CD4-positive, alpha-beta memory T cell (primary cell): Measurements from ENCODE around the gene DNMT3A. TPM values are rescaled to one million over a fixed set of nuclear protein-coding genes. Genes with fewer than 3 reads are reported as not detected.

Experiments used
- CTCF ChIA-PET: fragments of 350-600 bp; sonication (Branson Sonifier 250); formaldehyde crosslinking; loops from one replicate; lab custom pipeline; 2021; ENCODE audit warnings: inconsistent platforms; ENCODE audit not compliant: partially characterized antibody; lab: Charles Lee
- POLR2A ChIA-PET: fragments of 350-600 bp; sonication (Branson Sonifier 250); formaldehyde crosslinking; loops from one replicate; lab custom pipeline; 2021; ENCODE audit not compliant: partially characterized antibody; lab: Charles Lee
- DNase-seq, 5 donors: peaks; one replicate each; pipeline versions ENCODE4 v3.0.0 to v3.0.0-alpha.2; 2020 to 2022; ENCODE audit warnings: mixed read lengths in 1 of 5
- H3K27ac ChIP-seq: one replicate; pipeline ENCODE4 v1.7.0; 2013; ENCODE audit warnings: low read depth, low read length
- H3K27me3 ChIP-seq: 2 replicates; pipeline ENCODE4 v1.7.0; 2013; ENCODE audit warnings: mild to moderate bottlenecking, low read length, moderate library complexity; ENCODE audit not compliant: insufficient read depth
- H3K36me3 ChIP-seq: 2 replicates; pipeline ENCODE4 v1.7.0; 2013; ENCODE audit warnings: mild to moderate bottlenecking, low read length, moderate library complexity; ENCODE audit not compliant: insufficient read depth
- H3K4me1 ChIP-seq: 2 replicates; pipeline ENCODE4 v1.7.0; 2013; ENCODE audit warnings: mild to moderate bottlenecking, low read length, moderate library complexity; ENCODE audit not compliant: insufficient read depth
- H3K4me3 ChIP-seq, 2 donors: one replicate each; pipeline ENCODE4 v1.7.0; 2013; ENCODE audit warnings: low read length in 2 of 2, mild to moderate bottlenecking in 1 of 2
- H3K9me3 ChIP-seq, 2 donors: one replicate each; pipeline ENCODE4 v1.7.0; 2013; ENCODE audit warnings: low read length in 2 of 2, control low read depth in 1 of 2; ENCODE audit not compliant: control insufficient read depth in 1 of 2
- H3K27ac Mint-ChIP-seq, 7 donors: one replicate each; pipeline ENCODE4 v1.8.0; 2020 to 2021; ENCODE audit warnings: mixed read lengths in 7 of 7, mild to moderate bottlenecking in 6 of 7, inconsistent platforms in 3 of 7, moderate library complexity in 3 of 7
- H3K27me3 Mint-ChIP-seq, 2 donors: one replicate each; pipeline ENCODE4 v1.8.0; 2020 to 2021; ENCODE audit warnings: mixed read lengths in 2 of 2
- H3K36me3 Mint-ChIP-seq, 2 donors: one replicate each; pipeline ENCODE4 v1.8.0; 2020 to 2021; ENCODE audit warnings: mixed read lengths in 2 of 2, inconsistent platforms in 1 of 2, mild to moderate bottlenecking in 1 of 2
- H3K4me1 Mint-ChIP-seq, 4 donors: one replicate each; pipeline ENCODE4 v1.8.0; 2020 to 2021; ENCODE audit warnings: mixed read lengths in 4 of 4, mild to moderate bottlenecking in 1 of 4
- H3K4me3 Mint-ChIP-seq, 8 donors: one replicate each; pipeline ENCODE4 v1.8.0; 2020 to 2021; ENCODE audit warnings: mixed read lengths in 8 of 8, mild to moderate bottlenecking in 7 of 8, moderate library complexity in 6 of 8, inconsistent platforms in 3 of 8
- H3K9me3 Mint-ChIP-seq, 8 donors: one replicate each; pipeline ENCODE4 v1.8.0; 2020 to 2021; ENCODE audit warnings: mixed read lengths in 8 of 8, mild to moderate bottlenecking in 5 of 8, inconsistent platforms in 3 of 8, moderate library complexity in 1 of 8
- intact Hi-C: fragments of 100-400 bp; cut with micrococcal nuclease; formaldehyde crosslinking; loops from one replicate; pipeline ENCODE4 v1.15.1; 2023
- polyA plus RNA-seq, 2 donors: library from polyadenylated mRNA; unstranded; fragments of 300-500 nt; fragmentation: Illumina TruSeq; gene quantifications; one replicate each; pipeline ENCODE4 v1.2.3, GENCODE V29; 2021
- total RNA-seq, 2 experiments: library from RNA; stranded (reverse); gene quantifications; one replicate each; pipeline ENCODE4 v1.2.3, GENCODE V29; 2021

Gene DNMT3A
- total and polyA plus RNA-seq, 4 experiments from 2014 or later: 7.5 to 71.6 (median 38.4) TPM

GRCh38 chr2:25237764-25238163 lies 104.0 kb downstream of the DNMT3A start:
- Mint-ChIP-seq H3K4me3 (no peak overlapping the region), H3K9me3 (no peaks in the 10 kb centered on the region), H3K4me1 (peaks cover 0 to 4% (median 0%) of the 10 kb centered on the region in 4 donors), H3K36me3 (peaks cover 54 to 84% of the 10 kb centered on the region in 2 donors), H3K27me3 (no peaks in the 10 kb centered on the region), H3K27ac (peak overlapping the region in 1 of 7 donors; percentile 66)
- CTCF ChIA-PET: no interaction called here
- H3K4me1 ChIP-seq: no peaks in the 10 kb centered on the region
- H3K4me3 ChIP-seq: no peak overlapping the region
- no peaks in the 10 kb centered on the region for H3K27me3 ChIP-seq
- peaks cover 90% of the 10 kb centered on the region for H3K36me3 ChIP-seq
- no peak overlapping the region for H3K27ac ChIP-seq
- DNase-seq: no peak
- no peaks in the 10 kb centered on the region for H3K9me3 ChIP-seq
- intact Hi-C loops: no loop called here
- POLR2A ChIA-PET: interaction anchor here (1.0 kb wide), 1 partner anchor 29 kb away, joined by 3 read pairs; no protein-coding TSS in a partner anchor

DNA sequence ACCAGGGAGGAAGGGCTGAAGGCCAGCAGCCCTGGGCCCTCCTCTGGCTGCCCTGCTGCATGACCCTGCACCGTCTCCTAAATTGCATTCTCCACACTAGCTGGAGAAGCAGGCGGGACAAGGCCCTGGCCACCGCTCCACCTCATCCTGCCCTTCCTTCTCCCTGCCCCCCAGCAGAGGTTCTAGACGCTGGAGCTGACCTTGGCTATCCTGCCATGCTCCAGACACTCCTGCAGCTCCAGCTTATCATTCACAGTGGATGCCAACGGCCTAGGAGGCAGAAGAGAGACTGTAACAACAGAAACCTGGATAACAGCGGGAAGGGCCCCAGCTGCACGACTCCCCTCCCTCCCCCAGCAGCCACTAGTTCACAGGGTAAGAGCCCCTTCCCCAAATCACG lies 105.0 kb downstream of the DNMT3A start:
- no peak for DNase-seq
- Mint-ChIP-seq H3K4me1 (peaks cover 0 to 3% (median 0%) of the 10 kb centered on the region in 4 donors), H3K27me3 (no peaks in the 10 kb centered on the region), H3K36me3 (peaks cover 45 to 85% of the 10 kb centered on the region in 2 donors), H3K9me3 (peaks cover 0 to 1% (median 0%) of the 10 kb centered on the region in 8 donors), H3K4me3 (no peak overlapping the region), H3K27ac (no peak overlapping the region)
- Histone ChIP-seq H3K36me3 (peaks cover 80% of the 10 kb centered on the region), H3K4me1 (no peaks in the 10 kb centered on the region), H3K27ac (no peak overlapping the region), H3K27me3 (no peaks in the 10 kb centered on the region), H3K9me3 (no peaks in the 10 kb centered on the region), H3K4me3 (no peak overlapping the region)
- intact Hi-C loops: no loop called here
- ChIA-PET POLR2A (no interaction called here), CTCF (no interaction called here)

DNA sequence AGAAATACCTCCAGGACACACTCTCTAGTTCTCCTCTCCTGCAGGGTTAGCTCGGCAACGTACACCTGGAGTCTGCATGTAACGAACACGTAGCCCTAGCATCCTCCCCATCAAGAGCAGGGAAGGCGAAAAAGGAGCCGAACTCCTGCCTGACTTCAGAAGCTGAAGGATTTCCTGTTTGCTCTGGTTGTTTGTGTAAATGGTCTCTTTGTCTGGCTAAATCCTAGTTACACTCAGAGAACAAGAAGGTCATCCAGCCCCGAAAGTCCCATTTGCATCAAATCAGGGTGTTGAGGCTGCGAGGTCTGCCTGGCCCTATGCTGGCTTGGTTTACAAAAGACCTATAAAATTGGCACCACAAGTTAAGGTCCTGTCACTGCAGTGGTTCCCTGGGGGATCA lies 107.0 kb downstream of the DNMT3A start:
- POLR2A ChIA-PET: no interaction called here
- Mint-ChIP-seq H3K27me3 (no peaks in the 10 kb centered on the region), H3K9me3 (peaks cover 0 to 1% (median 0%) of the 10 kb centered on the region in 8 donors), H3K27ac (no peak overlapping the region), H3K4me1 (peaks cover 0 to 3% (median 0%) of the 10 kb centered on the region in 4 donors), H3K4me3 (no peak overlapping the region), H3K36me3 (peaks cover 34 to 69% of the 10 kb centered on the region in 2 donors)
- H3K4me3 ChIP-seq: no peak overlapping the region
- intact Hi-C loops: no loop called here
- DNase-seq: no peak
- CTCF ChIA-PET: no interaction called here
- H3K27me3 ChIP-seq: no peaks in the 10 kb centered on the region
- H3K9me3 ChIP-seq: no peaks in the 10 kb centered on the region
- H3K4me1 ChIP-seq: no peaks in the 10 kb centered on the region
- peaks cover 60% of the 10 kb centered on the region for H3K36me3 ChIP-seq
- H3K27ac ChIP-seq: no peak overlapping the region

DNA sequence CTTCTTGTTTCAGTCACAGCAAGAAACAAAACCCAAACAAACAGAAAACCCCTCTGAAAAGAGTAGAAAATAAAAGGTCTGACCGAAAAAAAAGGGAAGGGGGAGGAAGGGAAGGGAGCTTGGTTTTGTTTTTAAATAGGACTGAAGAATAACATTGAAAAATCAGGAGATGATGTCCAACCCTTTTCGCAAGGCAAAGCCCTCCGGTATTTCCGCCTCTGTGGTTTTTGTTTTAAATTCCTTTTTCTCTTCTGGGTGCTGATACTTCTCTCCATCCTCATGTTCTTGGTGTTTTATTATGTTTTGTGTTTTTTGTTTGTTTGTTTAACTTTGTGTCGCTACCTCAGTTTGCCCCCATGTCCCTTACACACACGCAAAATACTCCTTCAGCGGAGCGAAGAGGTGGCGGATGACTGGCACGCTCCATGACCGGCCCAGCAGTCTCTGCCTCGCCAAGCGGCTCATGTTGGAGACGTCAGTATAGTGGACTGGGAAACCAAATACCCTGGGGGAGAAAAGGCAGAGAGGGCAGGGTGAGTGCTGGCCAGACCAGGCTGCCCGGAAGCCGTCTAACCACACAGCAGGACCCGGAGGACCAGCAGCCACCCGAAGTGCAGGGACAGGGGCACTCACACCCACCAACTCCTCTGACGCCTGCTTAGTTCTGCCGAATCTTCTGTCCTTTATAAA lies 107.7 kb downstream of the DNMT3A start:
- peaks cover 0 to 1% (median 0%) of the 10 kb centered on the region in 8 donors for H3K9me3 Mint-ChIP-seq
- Histone ChIP-seq H3K36me3 (peaks cover 54% of the 10 kb centered on the region), H3K27ac (no peak overlapping the region), H3K4me1 (no peaks in the 10 kb centered on the region), H3K9me3 (no peaks in the 10 kb centered on the region), H3K27me3 (no peaks in the 10 kb centered on the region), H3K4me3 (no peak overlapping the region)
- CTCF ChIA-PET: no interaction called here
- H3K36me3 Mint-ChIP-seq: peaks cover 29 to 63% of the 10 kb centered on the region in 2 donors
- H3K27ac Mint-ChIP-seq: peak overlapping the region in 2 of 7 donors; percentile 64 to 84
- H3K27me3 Mint-ChIP-seq: no peaks in the 10 kb centered on the region
- H3K4me1 Mint-ChIP-seq: peaks cover 0 to 5% (median 1%) of the 10 kb centered on the region in 4 donors
- POLR2A ChIA-PET: no interaction called here
- no peak for DNase-seq
- intact Hi-C loops: no loop called here
- no peak overlapping the region for H3K4me3 Mint-ChIP-seq

- H3K27ac Mint-ChIP-seq: peak overlapping the region in 2 of 7 donors; percentile 46 to 48
- intact Hi-C loops: no loop called here
- no peaks in the 10 kb centered on the region for H3K27me3 Mint-ChIP-seq
- H3K4me3 ChIP-seq: no peak overlapping the region
- peaks cover 25 to 51% of the 10 kb centered on the region in 2 donors for H3K36me3 Mint-ChIP-seq
- H3K27ac ChIP-seq: no peak overlapping the region
- H3K4me1 Mint-ChIP-seq: peaks cover 0 to 9% (median 2%) of the 10 kb centered on the region in 4 donors
- H3K9me3 ChIP-seq: no peaks in the 10 kb centered on the region
- no peaks in the 10 kb centered on the region for H3K27me3 ChIP-seq
- peaks cover 0 to 1% (median 0%) of the 10 kb centered on the region in 8 donors for H3K9me3 Mint-ChIP-seq
- DNase-seq: no peak
- H3K36me3 ChIP-seq: peaks cover 37% of the 10 kb centered on the region
- no peak overlapping the region for H3K4me3 Mint-ChIP-seq
- H3K4me1 ChIP-seq: peaks cover 4% of the 10 kb centered on the region
- ChIA-PET POLR2A (interaction anchor here (0.6 kb wide), 2 partner anchors 45 to 81 kb away, joined by 3 read pairs; no protein-coding TSS in a partner anchor), CTCF (interaction anchor here (3.5 kb wide), 1 partner anchor 7 kb away, joined by 8 read pairs; no protein-coding TSS in a partner anchor)
These were observed 109.4 kb downstream of the DNMT3A start for GRCh38 chr2:25232248-25232825.

GRCh38 chr2:25230948-25231311 lies 110.8 kb downstream of the DNMT3A start:
- Mint-ChIP-seq H3K27ac (no peak overlapping the region), H3K36me3 (peaks cover 20 to 43% of the 10 kb centered on the region in 2 donors), H3K4me1 (peaks cover 0 to 9% (median 1%) of the 10 kb centered on the region in 4 donors), H3K9me3 (peaks cover 0 to 1% (median 0%) of the 10 kb centered on the region in 8 donors), H3K27me3 (no peaks in the 10 kb centered on the region), H3K4me3 (no peak overlapping the region)
- intact Hi-C loops: no loop called here
- ChIA-PET CTCF (interaction anchor here (3.5 kb wide), 1 partner anchor 8 kb away, joined by 8 read pairs; no protein-coding TSS in a partner anchor), POLR2A (no interaction called here)
- Histone ChIP-seq H3K27ac (no peak overlapping the region), H3K9me3 (no peaks in the 10 kb centered on the region), H3K4me1 (peaks cover 4% of the 10 kb centered on the region), H3K4me3 (no peak overlapping the region), H3K36me3 (peaks cover 25% of the 10 kb centered on the region), H3K27me3 (no peaks in the 10 kb centered on the region)
- no peak for DNase-seq
